KOPT-K1 (cell line): ENCODE measurements around the gene KRCC1.
A peak's percentile ranks its signal among the peaks of the same experiment; 100 is the strongest.
"Not testable (repeated sequence)": the region's sequence is repeated elsewhere in the genome, so short reads cannot be mapped to it uniquely, and the experiment has no call there.

ENCODE experiments used
- H3K27ac ChIP-seq: fragments of 200-600 bp; sonication (generic); 2 replicates; pipeline ENCODE4 v1.5.1; 2016; ENCODE audit warnings: antibody characterized with exemption, mild to moderate bottlenecking, low read depth, low read length; ENCODE audit not compliant: poor library complexity, severe bottlenecking
- H3K36me3 ChIP-seq: fragments of 200-600 bp; sonication (generic); 2 replicates; pipeline ENCODE4 v1.5.1; 2017; ENCODE audit warnings: antibody characterized with exemption, mild to moderate bottlenecking, low read length, moderate library complexity; ENCODE audit not compliant: insufficient read depth
- H3K9me3 ChIP-seq: fragments of 200-600 bp; sonication (generic); 2 replicates; pipeline ENCODE4 v1.5.1; 2017; ENCODE audit warnings: antibody characterized with exemption, low read length, mild to moderate bottlenecking; ENCODE audit not compliant: insufficient read depth, poor library complexity, severe bottlenecking

The KRCC1 gene

GRCh38 chr2:88036606-88037005 is 19.0 kb downstream of the KRCC1 start:
- H3K9me3 ChIP-seq: no peaks in the 10 kb centered on the region
- H3K36me3 ChIP-seq: peaks cover 24% of the 10 kb centered on the region
- no peak overlapping the region for H3K27ac ChIP-seq

- peaks cover 24% of the 10 kb centered on the region for H3K36me3 ChIP-seq
- no peaks in the 10 kb centered on the region for H3K9me3 ChIP-seq
- no peak overlapping the region for H3K27ac ChIP-seq
Observed at GRCh38 chr2:88036182-88036581, 19.4 kb downstream of the KRCC1 start.

- Histone ChIP-seq H3K36me3 (peaks cover 36% of the 10 kb centered on the region), H3K9me3 (no peaks in the 10 kb centered on the region), H3K27ac (no peak overlapping the region)
Observed at GRCh38 chr2:88032070-88032702, 23.4 kb downstream of the KRCC1 start.

GRCh38 chr2:88028931-88029330 is 26.7 kb downstream of the KRCC1 start:
- Histone ChIP-seq H3K36me3 (peaks cover 33% of the 10 kb centered on the region), H3K9me3 (no peaks in the 10 kb centered on the region)

GRCh38 chr2:88027697-88028389 is 27.7 kb downstream of the KRCC1 start:
- no peaks in the 10 kb centered on the region for H3K9me3 ChIP-seq
- H3K36me3 ChIP-seq: peaks cover 26% of the 10 kb centered on the region
- no peak overlapping the region for H3K27ac ChIP-seq

More at GRCh38 chr2:88028931-88029330, 26.7 kb downstream of the KRCC1 start:
- no peak overlapping the region for H3K27ac ChIP-seq

- no peak overlapping the region for H3K27ac ChIP-seq
- H3K36me3 ChIP-seq: peaks cover 17% of the 10 kb centered on the region
- peaks cover under 1% of the 10 kb centered on the region for H3K9me3 ChIP-seq
Observed at GRCh38 chr2:88024509-88024908, 31.1 kb downstream of the KRCC1 start.

- H3K9me3 ChIP-seq: peaks cover 14% of the 10 kb centered on the region
- H3K36me3 ChIP-seq: peaks cover 8% of the 10 kb centered on the region; the same call in 1 of the 2 replicates
- H3K27ac ChIP-seq: no peak overlapping the region
Observed at GRCh38 chr2:88022669-88022921, 33.0 kb downstream of the KRCC1 start.

- peaks cover 14% of the 10 kb centered on the region for H3K9me3 ChIP-seq
- H3K36me3 ChIP-seq: no peaks in the 10 kb centered on the region; the same call in 1 of the 2 replicates
- no peak overlapping the region for H3K27ac ChIP-seq
Observed at GRCh38 chr2:88019985-88020384, 35.6 kb downstream of the KRCC1 start.

- H3K36me3 ChIP-seq: no peaks in the 10 kb centered on the region; the same call in 1 of the 2 replicates
- H3K27ac ChIP-seq: no peak overlapping the region
Observed at GRCh38 chr2:88018909-88019308, 36.7 kb downstream of the KRCC1 start.

GRCh38 chr2:88018077-88018805 is 37.3 kb downstream of the KRCC1 start:
- not testable (repeated sequence) for H3K27ac ChIP-seq, H3K36me3 ChIP-seq
- H3K9me3 ChIP-seq: peaks cover 14% of the 10 kb centered on the region

More at GRCh38 chr2:88018909-88019308, 36.7 kb downstream of the KRCC1 start:
- peaks cover 14% of the 10 kb centered on the region for H3K9me3 ChIP-seq

GRCh38 chr2:88017780-88018038 is 37.9 kb downstream of the KRCC1 start:
- Histone ChIP-seq H3K9me3 (peaks cover 14% of the 10 kb centered on the region), H3K27ac (peak overlapping the region; percentile 100)
- not testable (repeated sequence) for H3K36me3 ChIP-seq

- Histone ChIP-seq H3K9me3 (peaks cover 14% of the 10 kb centered on the region), H3K36me3 (no peaks in the 10 kb centered on the region; the same call in 1 of the 2 replicates), H3K27ac (peak overlapping the region; percentile 100)
Observed at GRCh38 chr2:88016960-88017779, 38.4 kb downstream of the KRCC1 start.

GRCh38 chr2:88016086-88016959 is 39.3 kb downstream of the KRCC1 start, which contains the start of gene RNU2-63P:
TSS of gene RNU2-63P (minus strand) at chr2:88016547.
- H3K27ac ChIP-seq: peak within 1 kb of the TSS; percentile 100
- no peaks in the 10 kb centered on the region; the same call in 1 of the 2 replicates for H3K36me3 ChIP-seq
- H3K9me3 ChIP-seq: peaks cover 14% of the 10 kb centered on the region

GRCh38 chr2:88011011-88011410 is 44.6 kb downstream of the KRCC1 start:
- Histone ChIP-seq H3K36me3 (no peaks in the 10 kb centered on the region), H3K9me3 (no peaks in the 10 kb centered on the region), H3K27ac (no peak overlapping the region)
